ENCODE results near the gene CCDC93.
"Not testable (repeated sequence)": the region's sequence is repeated elsewhere in the genome, so short reads cannot be mapped to it uniquely, and the experiment has no call there.

The CCDC93 gene

DNA sequence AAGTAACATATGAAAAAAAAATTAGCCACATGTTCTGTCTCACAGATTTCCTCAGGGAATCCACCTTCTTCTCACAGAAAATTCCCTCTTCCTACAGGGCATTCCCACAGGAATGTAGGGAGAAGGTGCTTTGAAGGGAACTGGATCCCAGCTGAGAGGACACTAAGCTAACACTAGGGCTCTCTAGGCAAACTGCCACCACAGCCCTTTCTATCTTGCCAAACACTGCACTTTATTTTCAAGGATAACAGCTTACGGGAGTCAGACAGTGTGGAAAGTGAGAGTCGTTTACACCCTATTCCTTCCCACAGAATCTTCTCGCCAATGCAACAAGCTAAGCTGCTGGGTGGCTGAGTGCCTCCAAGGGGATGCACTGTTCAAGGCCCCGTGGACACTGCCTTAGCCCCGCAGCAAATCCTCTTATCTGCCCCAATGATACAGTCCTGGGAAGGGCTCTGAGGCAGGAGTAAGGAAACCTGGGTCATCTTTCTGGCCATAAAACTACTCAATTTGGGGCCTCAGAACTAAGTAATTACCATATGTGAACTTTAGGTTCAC is 76.9 kb downstream of the CCDC93 start:
- DNase-seq: no peak

DNA sequence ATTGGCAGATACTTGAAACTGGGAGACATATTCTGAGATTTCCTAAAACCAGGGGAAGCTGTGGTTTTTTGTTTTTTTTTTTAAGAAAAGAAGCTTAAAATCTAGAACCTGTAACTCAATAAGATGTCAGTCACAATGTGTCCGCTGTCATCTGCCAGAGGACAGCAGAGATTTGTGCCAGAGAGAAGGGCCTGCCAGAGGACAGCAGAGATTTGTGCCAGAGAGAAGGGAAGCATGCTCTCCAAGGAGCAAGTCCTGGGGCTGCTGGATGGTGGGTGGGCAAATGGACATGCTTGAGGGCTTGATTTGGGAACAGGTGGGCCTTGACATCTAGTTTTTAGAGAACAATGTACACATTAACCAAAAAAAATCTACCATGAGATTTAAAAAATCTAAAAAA is 77.9 kb downstream of the CCDC93 start:
- DNase-seq: no peak
- in situ Hi-C loops (cut with HindIII; ENCODE audit: low pct_ligation_motif_present, low pct_unique_long_range_greater_than_20kb, low sequenced_read_pairs): no loop called here

More for the DNA sequence above, 76.9 kb downstream of the CCDC93 start:
- in situ Hi-C loops (cut with HindIII; ENCODE audit: low pct_ligation_motif_present, low pct_unique_long_range_greater_than_20kb, low sequenced_read_pairs): no loop called here

DNA sequence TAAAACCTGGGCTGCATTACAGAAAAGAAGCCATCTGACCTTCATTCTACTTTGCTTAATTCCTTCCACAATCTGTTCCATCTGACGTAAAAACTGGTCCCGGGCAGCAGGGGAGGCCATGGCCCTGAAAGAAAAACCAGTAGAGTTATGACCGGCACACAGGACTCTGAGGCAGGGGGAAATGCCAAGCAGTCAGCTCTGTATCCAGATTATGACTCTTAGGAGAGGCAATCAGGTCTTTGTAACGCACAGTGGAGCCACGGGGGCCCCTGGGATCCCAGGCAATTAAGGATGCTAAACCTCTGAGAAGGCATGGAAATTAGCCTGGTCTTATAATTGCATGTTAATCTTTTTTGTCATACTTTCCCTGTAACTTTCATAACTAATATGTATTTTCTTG is 78.4 kb downstream of the CCDC93 start:
- in situ Hi-C loops (cut with HindIII; ENCODE audit: low pct_ligation_motif_present, low pct_unique_long_range_greater_than_20kb, low sequenced_read_pairs): no loop called here
- no peak for DNase-seq

DNA sequence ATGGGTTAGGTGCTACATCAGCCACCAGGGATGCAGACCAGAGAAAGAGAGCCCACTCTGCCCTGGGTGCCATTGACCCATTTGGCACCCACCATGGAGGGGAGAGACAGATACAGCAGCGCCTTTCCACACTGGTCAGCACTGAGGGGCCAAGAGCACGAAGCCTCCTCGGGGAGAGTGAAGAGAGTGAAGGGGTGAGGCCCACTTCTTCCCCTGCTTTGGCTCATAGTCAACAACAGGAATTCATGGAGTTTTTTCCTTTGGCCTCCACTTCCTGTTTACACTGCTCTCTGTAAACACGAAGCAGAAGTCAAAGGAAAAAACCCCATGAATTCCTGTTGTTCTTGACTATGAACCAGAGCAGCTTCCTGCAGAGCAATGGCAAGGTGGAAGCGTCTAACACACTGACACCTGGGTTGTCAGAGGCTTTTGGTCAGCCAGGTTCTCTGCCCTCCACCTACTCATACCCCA is 80.0 kb downstream of the CCDC93 start:
- in situ Hi-C loops (cut with HindIII; ENCODE audit: low pct_ligation_motif_present, low pct_unique_long_range_greater_than_20kb, low sequenced_read_pairs): no loop called here
- no peak for DNase-seq

DNA sequence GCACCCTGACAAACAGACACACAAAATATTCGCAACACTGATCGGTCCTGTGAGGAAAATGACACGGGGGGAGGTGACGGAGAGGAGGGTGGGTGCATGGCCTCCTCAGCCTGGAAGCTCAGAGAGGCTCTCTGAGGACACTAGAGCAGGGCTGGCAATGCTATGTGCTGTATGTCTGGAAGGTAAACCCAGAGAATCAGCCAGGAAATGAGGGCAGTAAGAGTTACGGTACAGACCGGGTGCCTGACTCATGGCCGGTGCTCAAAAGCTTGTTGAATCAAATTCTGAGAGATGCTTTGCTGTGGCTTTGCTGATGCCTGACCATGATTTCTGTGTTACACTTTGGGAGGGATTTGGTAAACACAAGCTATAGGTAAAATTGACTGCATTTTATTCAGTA is 81.9 kb downstream of the CCDC93 start:
- in situ Hi-C loops (cut with HindIII; ENCODE audit: low pct_ligation_motif_present, low pct_unique_long_range_greater_than_20kb, low sequenced_read_pairs): no loop called here
- DNase-seq: no peak

DNA sequence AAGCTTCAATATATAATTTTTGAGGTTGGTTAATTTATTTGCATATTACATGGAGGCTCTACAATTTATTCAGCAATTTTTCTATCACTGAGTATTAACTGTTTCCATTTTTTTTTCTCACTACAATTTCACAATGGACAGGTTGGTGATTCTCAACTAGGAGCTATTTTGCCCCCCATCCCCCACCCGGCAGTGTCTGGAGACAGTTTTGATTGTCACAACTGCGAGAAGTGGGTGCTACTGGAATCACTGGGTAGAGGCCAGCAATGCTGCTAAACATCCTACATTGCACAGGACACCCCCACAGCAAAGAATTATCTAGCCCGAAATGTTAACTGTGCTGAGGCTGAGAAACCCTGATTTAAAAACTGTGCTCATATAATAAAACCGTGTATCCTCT is 82.6 kb downstream of the CCDC93 start:
- in situ Hi-C loops (cut with HindIII; ENCODE audit: low pct_ligation_motif_present, low pct_unique_long_range_greater_than_20kb, low sequenced_read_pairs): no loop called here
- DNase-seq: no peak

DNA sequence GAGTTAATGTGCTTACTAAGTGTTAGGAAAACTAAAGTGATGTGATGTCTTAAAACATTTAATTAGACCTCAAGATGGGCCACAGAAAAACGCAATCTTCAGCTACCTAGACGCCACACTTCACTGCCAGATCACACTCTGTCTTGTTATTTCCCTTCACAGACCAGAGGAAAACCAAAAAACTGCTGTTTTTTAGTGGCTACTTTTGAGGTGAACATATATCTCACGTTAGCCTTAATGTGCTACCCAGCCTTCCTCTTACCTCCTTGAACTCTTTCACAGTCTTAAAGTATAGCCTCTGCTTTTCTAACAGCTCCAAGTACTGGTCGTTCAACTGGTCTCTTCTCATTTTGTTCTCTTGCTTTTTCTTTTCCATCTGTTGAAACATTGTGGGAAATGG is 83.1 kb downstream of the CCDC93 start:
- DNase-seq: no peak
- in situ Hi-C loops (cut with HindIII; ENCODE audit: low pct_ligation_motif_present, low pct_unique_long_range_greater_than_20kb, low sequenced_read_pairs): no loop called here

DNA sequence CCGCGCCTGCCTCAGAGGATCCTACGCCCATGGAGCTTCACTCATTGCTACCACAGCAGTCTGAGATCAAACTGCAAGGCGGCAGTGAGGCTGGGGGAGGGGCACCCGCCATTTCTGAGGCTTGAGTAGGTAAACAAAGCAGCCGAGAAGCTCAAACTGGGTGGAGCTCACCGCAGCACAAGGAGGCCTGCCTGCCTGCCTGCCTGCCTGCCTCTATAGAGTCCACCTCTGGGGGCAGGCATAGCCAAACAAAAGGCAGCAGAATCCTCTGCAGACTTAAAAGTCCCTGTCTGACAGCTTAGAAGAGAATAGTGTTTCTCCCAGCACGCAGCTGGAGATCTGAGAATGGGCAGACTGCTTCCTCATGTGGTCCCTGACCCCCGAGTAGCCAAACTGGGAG is 90.4 kb downstream of the CCDC93 start:
- DNase-seq; in situ Hi-C loops (cut with HindIII; ENCODE audit: low pct_ligation_motif_present, low pct_unique_long_range_greater_than_20kb, low sequenced_read_pairs): not testable (repeated sequence)

DNA sequence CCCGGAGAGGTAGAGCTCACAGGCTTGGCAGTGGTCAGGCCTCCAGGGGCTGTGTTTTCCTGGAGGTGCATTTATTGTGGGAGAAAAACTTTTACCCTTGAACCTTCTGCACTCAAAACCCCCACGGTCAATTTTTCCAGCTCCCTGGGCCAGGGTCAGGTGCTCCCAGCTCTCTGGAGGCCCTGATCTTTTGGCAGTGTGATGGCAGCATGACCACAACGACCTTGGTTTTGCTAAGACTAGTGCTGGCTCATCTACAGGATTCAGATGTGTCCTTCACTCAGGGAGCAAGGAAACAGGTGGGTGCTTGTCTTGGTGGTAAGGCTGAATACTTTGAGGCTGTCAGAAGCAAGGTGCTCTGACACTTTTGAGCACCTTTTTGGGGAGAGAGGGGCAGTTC is 92.3 kb downstream of the CCDC93 start:
- in situ Hi-C loops (cut with HindIII; ENCODE audit: low pct_ligation_motif_present, low pct_unique_long_range_greater_than_20kb, low sequenced_read_pairs): no loop called here
- no peak for DNase-seq

DNA sequence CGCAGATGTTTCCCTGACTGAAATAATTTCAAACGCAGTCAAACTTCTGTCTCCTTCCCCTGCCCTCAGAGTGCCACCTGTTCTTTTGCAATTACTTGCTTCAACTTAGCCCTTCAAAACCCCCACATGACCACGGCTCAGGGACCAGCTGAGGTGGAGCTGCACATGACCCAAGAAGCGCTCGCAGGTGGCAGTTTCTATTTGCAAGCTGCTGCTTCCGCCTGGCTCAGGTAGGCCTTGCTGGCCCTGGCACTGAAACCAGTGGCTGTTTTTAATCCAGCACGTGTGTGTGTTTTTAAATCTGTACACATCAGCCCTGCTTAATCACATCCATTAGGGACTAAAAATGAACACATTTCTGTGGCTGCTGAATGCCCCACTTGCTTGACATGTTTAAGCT is 95.3 kb downstream of the CCDC93 start:
- DNase-seq: no peak
- in situ Hi-C loops (cut with HindIII; ENCODE audit: low pct_ligation_motif_present, low pct_unique_long_range_greater_than_20kb, low sequenced_read_pairs): no loop called here

DNA sequence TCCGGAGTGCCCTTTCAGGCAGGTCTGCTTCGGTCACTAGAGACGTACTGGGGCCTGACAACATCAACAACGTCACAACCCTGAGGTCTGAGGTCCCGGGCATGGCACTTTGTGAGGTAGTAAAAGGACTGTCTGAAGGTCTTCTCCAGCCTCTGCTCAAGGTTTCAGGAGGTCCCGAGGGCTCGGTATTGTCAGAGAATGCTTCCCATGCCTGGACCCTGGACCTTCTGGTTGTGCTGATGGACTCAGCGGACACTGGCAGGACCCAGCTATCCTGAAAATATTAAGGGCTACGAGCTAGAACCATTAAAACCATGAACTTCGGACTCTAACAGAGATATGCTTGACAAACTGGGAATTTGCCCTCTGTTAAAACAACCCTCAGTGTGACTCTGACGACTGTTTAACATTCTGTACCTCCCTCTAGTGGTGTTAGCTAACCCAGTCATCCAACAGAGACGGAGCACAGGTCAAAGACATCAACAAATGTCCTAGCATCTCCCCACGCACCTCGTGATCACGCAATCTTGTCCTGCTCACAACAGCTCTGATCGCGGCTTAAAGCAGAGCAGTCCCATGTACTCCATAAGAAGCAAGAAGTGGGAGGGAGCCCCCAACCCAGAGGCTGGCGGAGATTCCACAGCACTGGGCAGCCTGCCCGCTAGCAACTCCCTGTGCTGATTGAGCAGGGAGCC is 96.5 kb downstream of the CCDC93 start:
- DNase-seq: peak; percentile 47
- in situ Hi-C loops (cut with HindIII; ENCODE audit: low pct_ligation_motif_present, low pct_unique_long_range_greater_than_20kb, low sequenced_read_pairs): no loop called here

DNA sequence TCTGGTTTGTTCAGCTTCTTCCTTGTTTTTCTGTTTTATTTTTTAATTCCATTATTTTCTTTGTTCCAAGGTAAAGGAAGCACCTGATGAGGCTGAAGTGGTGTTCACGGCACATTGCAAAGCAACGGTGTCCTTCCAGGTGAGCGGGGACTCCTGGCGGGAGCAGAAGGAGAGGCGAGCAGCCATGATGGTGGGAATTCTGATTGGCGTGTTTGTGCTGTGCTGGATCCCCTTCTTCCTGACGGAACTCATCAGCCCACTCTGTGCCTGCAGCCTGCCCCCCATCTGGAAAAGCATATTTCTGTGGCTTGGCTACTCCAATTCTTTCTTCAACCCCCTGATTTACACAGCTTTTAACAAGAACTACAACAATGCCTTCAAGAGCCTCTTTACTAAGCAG is 110.9 kb downstream of the CCDC93 start:
- in situ Hi-C loops (cut with HindIII; ENCODE audit: low pct_ligation_motif_present, low pct_unique_long_range_greater_than_20kb, low sequenced_read_pairs): no loop called here
- DNase-seq: no peak

DNA sequence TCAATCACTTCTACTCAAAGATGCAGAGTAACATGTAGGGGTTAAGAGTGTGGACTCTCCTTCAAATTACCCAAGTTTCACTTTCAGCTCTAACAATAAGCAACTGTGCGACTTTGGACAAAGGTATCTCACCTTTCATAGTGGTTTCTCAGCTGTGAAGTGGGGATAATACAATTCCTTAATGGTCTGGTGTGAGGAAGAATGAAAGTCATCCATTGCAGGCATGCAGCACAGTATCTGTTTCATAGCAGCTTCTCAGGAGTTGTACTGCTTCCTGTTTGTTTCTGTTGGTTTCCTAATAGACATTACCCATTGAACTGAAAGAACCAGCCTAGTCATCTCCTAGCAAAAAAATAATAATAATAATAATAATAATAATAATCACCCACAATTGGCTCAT is 125.0 kb downstream of the CCDC93 start:
- no peak for DNase-seq
- in situ Hi-C loops (cut with HindIII; ENCODE audit: low pct_ligation_motif_present, low pct_unique_long_range_greater_than_20kb, low sequenced_read_pairs): no loop called here

DNA sequence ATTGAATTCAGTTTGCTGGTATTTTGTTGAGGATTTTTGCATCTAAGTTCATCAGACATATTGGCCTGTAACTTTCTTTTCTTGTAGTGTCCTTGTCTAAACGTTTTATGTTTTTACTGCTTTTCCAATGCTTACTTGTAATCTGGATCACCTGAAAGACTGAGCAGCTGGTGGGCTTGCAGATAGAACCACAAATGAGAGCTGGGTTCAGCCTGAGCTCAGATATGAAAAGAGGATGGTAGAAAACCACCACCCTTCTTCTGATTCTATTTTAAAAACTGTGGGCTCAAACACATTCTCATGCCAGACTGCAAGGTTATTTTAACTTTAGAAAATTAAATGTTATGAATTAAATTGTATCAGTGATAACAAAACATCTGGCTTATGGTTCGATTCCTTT is 128.6 kb downstream of the CCDC93 start:
- DNase-seq: no peak
- in situ Hi-C loops (cut with HindIII; ENCODE audit: low pct_ligation_motif_present, low pct_unique_long_range_greater_than_20kb, low sequenced_read_pairs): no loop called here

DNA sequence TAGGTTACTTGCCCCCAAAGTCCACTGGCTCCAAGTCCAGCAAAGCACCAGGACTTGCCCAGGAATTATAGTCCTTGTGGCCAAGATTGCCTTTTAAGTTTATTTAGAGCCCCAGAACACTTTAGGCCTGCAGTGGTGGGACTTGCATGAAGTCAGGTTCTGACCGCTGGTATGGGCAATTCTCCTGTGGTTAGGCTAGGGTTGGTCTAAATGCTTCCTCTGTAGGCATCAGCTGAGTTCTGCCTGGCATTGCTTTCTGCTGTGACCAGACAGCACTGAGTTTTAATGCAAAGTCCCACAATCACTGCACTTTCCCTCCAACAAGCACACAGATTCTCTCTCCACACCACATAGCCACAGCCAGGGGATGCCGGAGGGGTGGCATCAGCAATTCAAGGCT is 134.9 kb downstream of the CCDC93 start:
- no peak for DNase-seq
- in situ Hi-C loops (cut with HindIII; ENCODE audit: low pct_ligation_motif_present, low pct_unique_long_range_greater_than_20kb, low sequenced_read_pairs): no loop called here

DNA sequence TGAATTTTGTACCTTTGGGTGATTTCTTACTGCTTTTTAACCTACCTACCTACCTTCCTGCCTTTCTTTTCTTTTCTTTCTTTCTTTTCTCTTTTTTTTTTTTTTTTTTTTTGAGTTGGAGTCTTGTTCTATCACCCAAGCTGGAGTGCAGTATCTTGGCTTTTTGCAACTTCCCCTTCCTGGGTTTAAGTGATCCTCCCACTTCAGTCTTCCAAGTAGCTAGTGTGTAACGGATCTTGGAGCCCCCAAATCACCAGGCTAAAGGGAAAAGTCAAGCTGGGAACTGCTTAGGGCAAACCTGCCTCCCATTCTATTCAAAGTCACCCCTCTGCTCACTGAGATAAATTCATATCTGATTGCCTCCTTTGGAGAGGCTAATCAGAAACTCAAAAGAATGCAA is 138.1 kb downstream of the CCDC93 start:
- no peak for DNase-seq
- in situ Hi-C loops (cut with HindIII; ENCODE audit: low pct_ligation_motif_present, low pct_unique_long_range_greater_than_20kb, low sequenced_read_pairs): no loop called here

All from ACHN (cell line).